WTC11 (cell line): ENCODE measurements around the gene CCR2. TPM values are rescaled to one million over a fixed set of nuclear protein-coding genes. Genes with fewer than 3 reads are reported as not detected.

Experiments
- ATAC-seq: fragments of 200-7000 bp; cut with Tn5 transposase; 2 replicates; pipeline ENCODE4 v1.10.0; 2021; ENCODE audit warnings: mild to moderate bottlenecking, moderate library complexity
- CTCF ChIA-PET: fragments of 300-600 bp; sonication (Branson Sonifier 250); formaldehyde crosslinking; loops from one replicate; lab custom pipeline; 2021; ENCODE audit warnings: antibody characterized with exemption; lab: Charles Lee
- POLR2A ChIA-PET: fragments of 350-600 bp; sonication (Branson Sonifier 250); formaldehyde crosslinking; loops from one replicate; lab custom pipeline; 2021; ENCODE audit warnings: antibody characterized with exemption; lab: Charles Lee
- DNase-seq: peaks from one replicate; pipeline ENCODE4 v3.0.0; 2021; ENCODE audit warnings: low spot score
- H3K27ac Mint-ChIP-seq: 2 replicates; pipeline ENCODE4 v1.8.0; 2021; ENCODE audit warnings: mixed read lengths
- H3K27me3 Mint-ChIP-seq: 2 replicates; pipeline ENCODE4 v1.8.0; 2021; ENCODE audit warnings: low read depth, mild to moderate bottlenecking, moderate library complexity, mixed read lengths
- H3K36me3 Mint-ChIP-seq: 2 replicates; pipeline ENCODE4 v1.8.0; 2021; ENCODE audit warnings: mixed read lengths
- H3K4me1 Mint-ChIP-seq: 2 replicates; pipeline ENCODE4 v1.8.0; 2022; ENCODE audit warnings: mixed read lengths
- H3K4me3 Mint-ChIP-seq: 2 replicates; pipeline ENCODE4 v1.8.0; 2021; ENCODE audit warnings: mild to moderate bottlenecking, moderate library complexity, mixed read lengths
- H3K9me3 Mint-ChIP-seq: 2 replicates; pipeline ENCODE4 v1.8.0; 2021; ENCODE audit warnings: mixed read lengths
- ETV6 ChIP-seq: sonication (generic); formaldehyde crosslinking; IDR thresholded peaks from 2 replicates; pipeline ENCODE4 v1.8.1; 2022; ENCODE audit warnings: mild to moderate bottlenecking, missing genetic modification reagents
- FOXJ3 ChIP-seq: sonication (generic); formaldehyde crosslinking; IDR thresholded peaks from 2 replicates; pipeline ENCODE4 v1.9.0; 2021; ENCODE audit warnings: missing genetic modification reagents, mild to moderate bottlenecking, borderline replicate concordance
- GABPB1 ChIP-seq: sonication (generic); formaldehyde crosslinking; IDR thresholded peaks from 2 replicates; pipeline ENCODE4 v1.8.1; 2023; ENCODE audit warnings: mild to moderate bottlenecking, missing genetic modification reagents
- GRHL2 ChIP-seq: fragments of 250-450 bp; sonication (Bioruptor Pico); IDR thresholded peaks from 2 replicates; pipeline ENCODE4 v1.8.0; 2022; ENCODE audit warnings: mild to moderate bottlenecking, moderate library complexity; ENCODE audit not compliant: insufficient replicate concordance, severe bottlenecking
- HMGA2 ChIP-seq: fragments of 250-450 bp; sonication (Bioruptor Pico); IDR thresholded peaks from 2 replicates; pipeline ENCODE4 v1.4.0; 2021; ENCODE audit warnings: mild to moderate bottlenecking, moderate library complexity
- PRRX2 ChIP-seq: fragments of 250-450 bp; sonication (Bioruptor Pico); IDR thresholded peaks from 2 replicates; pipeline ENCODE4 v1.8.0; 2021; ENCODE audit warnings: mild to moderate bottlenecking
- RORB ChIP-seq: fragments of 250-450 bp; sonication (Bioruptor Pico); IDR thresholded peaks from 2 replicates; pipeline ENCODE4 v1.9.0; 2021; ENCODE audit warnings: mild to moderate bottlenecking
- SOX15 ChIP-seq: fragments of 250-450 bp; sonication (Bioruptor Pico); IDR thresholded peaks from 2 replicates; pipeline ENCODE4 v1.9.0; 2021; ENCODE audit warnings: mild to moderate bottlenecking
- SP1 ChIP-seq: sonication (generic); formaldehyde crosslinking; conservative IDR thresholded peaks from 2 replicates; pipeline ENCODE4 v1.8.1; 2022; ENCODE audit warnings: missing genetic modification reagents
- ZNF138 ChIP-seq: sonication (generic); formaldehyde crosslinking; conservative IDR thresholded peaks from 2 replicates; pipeline ENCODE4 v1.8.1; 2022; ENCODE audit warnings: mild to moderate bottlenecking, moderate library complexity, missing genetic modification reagents
- ZNF423 ChIP-seq: fragments of 250-450 bp; sonication (Bioruptor Pico); IDR thresholded peaks from 2 replicates; pipeline ENCODE4 v2.1.2; 2022; ENCODE audit warnings: mild to moderate bottlenecking, moderate library complexity
- total RNA-seq: library from RNA; stranded (reverse); gene quantifications from 3 replicates; pipeline ENCODE4 v1.2.3, GENCODE V29; 2021
- TF ChIP-seq, protein P1 (sequence below): sonication (generic); formaldehyde crosslinking; IDR thresholded peaks from 2 replicates; pipeline ENCODE4 v1.8.1; 2022; ENCODE audit warnings: low read depth, missing genetic modification reagents, borderline replicate concordance
- TF ChIP-seq, protein P2 (sequence below): sonication (generic); formaldehyde crosslinking; IDR thresholded peaks from 2 replicates; pipeline ENCODE4 v1.8.0; 2023; ENCODE audit warnings: missing genetic modification reagents
- TF ChIP-seq, protein P3 (sequence below): sonication (generic); formaldehyde crosslinking; conservative IDR thresholded peaks from 2 replicates; pipeline ENCODE4 v1.8.1; 2022; ENCODE audit warnings: mild to moderate bottlenecking, missing genetic modification reagents
- TF ChIP-seq, protein P4 (sequence below): fragments of 250-450 bp; sonication (Bioruptor Pico); IDR thresholded peaks from 2 replicates; pipeline ENCODE4 v1.8.0; 2021; ENCODE audit warnings: mild to moderate bottlenecking
- TF ChIP-seq, protein P5 (sequence below): sonication (generic); formaldehyde crosslinking; IDR thresholded peaks from 2 replicates; pipeline ENCODE4 v1.8.1; 2023; ENCODE audit warnings: mild to moderate bottlenecking, missing genetic modification reagents

Gene CCR2
- total RNA-seq, 1 experiment from 2014 or later: not detected

DNA sequence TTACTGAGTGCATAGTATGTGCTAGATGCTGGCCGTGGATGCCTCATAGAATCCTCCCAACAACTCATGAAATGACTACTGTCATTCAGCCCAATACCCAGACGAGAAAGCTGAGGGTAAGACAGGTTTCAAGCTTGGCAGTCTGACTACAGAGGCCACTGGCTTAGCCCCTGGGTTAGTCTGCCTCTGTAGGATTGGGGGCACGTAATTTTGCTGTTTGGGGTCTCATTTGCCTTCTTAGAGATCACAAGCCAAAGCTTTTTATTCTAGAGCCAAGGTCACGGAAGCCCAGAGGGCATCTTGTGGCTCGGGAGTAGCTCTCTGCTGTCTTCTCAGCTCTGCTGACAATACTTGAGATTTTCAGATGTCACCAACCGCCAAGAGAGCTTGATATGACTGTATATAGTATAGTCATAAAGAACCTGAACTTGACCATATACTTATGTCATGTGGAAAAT lies 15.8 kb downstream of the CCR2 start (continued):
- TF ChIP-seq, protein P1, sequence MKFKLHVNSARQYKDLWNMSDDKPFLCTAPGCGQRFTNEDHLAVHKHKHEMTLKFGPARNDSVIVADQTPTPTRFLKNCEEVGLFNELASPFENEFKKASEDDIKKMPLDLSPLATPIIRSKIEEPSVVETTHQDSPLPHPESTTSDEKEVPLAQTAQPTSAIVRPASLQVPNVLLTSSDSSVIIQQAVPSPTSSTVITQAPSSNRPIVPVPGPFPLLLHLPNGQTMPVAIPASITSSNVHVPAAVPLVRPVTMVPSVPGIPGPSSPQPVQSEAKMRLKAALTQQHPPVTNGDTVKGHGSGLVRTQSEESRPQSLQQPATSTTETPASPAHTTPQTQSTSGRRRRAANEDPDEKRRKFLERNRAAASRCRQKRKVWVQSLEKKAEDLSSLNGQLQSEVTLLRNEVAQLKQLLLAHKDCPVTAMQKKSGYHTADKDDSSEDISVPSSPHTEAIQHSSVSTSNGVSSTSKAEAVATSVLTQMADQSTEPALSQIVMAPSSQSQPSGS (CRISPR knock-in tag): no peak
- no peak for TF ChIP-seq RORB (CRISPR knock-in tag)
- TF ChIP-seq, protein P2, sequence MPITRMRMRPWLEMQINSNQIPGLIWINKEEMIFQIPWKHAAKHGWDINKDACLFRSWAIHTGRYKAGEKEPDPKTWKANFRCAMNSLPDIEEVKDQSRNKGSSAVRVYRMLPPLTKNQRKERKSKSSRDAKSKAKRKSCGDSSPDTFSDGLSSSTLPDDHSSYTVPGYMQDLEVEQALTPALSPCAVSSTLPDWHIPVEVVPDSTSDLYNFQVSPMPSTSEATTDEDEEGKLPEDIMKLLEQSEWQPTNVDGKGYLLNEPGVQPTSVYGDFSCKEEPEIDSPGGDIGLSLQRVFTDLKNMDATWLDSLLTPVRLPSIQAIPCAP (CRISPR knock-in tag): no peak
- TF ChIP-seq, protein P3, sequence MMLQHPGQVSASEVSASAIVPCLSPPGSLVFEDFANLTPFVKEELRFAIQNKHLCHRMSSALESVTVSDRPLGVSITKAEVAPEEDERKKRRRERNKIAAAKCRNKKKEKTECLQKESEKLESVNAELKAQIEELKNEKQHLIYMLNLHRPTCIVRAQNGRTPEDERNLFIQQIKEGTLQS: no peak
- no peak for TF ChIP-seq ZNF138
- TF ChIP-seq SP1: no peak
- TF ChIP-seq, protein P4, sequence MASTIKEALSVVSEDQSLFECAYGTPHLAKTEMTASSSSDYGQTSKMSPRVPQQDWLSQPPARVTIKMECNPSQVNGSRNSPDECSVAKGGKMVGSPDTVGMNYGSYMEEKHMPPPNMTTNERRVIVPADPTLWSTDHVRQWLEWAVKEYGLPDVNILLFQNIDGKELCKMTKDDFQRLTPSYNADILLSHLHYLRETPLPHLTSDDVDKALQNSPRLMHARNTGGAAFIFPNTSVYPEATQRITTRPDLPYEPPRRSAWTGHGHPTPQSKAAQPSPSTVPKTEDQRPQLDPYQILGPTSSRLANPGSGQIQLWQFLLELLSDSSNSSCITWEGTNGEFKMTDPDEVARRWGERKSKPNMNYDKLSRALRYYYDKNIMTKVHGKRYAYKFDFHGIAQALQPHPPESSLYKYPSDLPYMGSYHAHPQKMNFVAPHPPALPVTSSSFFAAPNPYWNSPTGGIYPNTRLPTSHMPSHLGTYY (CRISPR knock-in tag): no peak
- TF ChIP-seq HMGA2 (CRISPR knock-in tag): no peak

DNA sequence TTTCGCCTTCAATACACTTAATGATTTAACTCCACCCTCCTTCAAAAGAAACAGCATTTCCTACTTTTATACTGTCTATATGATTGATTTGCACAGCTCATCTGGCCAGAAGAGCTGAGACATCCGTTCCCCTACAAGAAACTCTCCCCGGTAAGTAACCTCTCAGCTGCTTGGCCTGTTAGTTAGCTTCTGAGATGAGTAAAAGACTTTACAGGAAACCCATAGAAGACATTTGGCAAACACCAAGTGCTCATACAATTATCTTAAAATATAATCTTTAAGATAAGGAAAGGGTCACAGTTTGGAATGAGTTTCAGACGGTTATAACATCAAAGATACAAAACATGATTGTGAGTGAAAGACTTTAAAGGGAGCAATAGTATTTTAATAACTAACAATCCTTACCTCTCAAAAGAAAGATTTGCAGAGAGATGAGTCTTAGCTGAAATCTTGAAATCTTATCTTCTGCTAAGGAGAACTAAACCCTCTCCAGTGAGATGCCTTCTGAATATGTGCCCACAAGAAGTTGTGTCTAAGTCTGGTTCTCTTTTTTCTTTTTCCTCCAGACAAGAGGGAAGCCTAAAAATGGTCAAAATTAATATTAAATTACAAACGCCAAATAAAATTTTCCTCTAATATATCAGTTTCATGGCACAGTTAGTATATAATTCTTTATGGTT lies 17.1 kb downstream of the CCR2 start, which contains the start of gene CCR5:
CCR5 (plus strand) TSS at position 108 of the 680 bp plus-strand sequence. CDS start 1,957 bp downstream, outside the sequence.
- Mint-ChIP-seq H3K4me3 (no peak within 1 kb of the TSS), H3K4me1 (peaks cover 13% of the 10 kb centered on the region), H3K36me3 (no peaks in the 10 kb centered on the region), H3K27me3 (peaks cover 10% of the 10 kb centered on the region), H3K9me3 (no peaks in the 10 kb centered on the region), H3K27ac (no peak within 1 kb of the TSS)
- TF ChIP-seq GABPB1 (CRISPR knock-in tag) (no peak), ETV6 (no peak), PRRX2 (CRISPR knock-in tag) (no peak), FOXJ3 (CRISPR knock-in tag) (no peak), RORB (CRISPR knock-in tag) (no peak), ZNF423 (CRISPR knock-in tag) (no peak), SOX15 (CRISPR knock-in tag) (no peak)
- TF ChIP-seq, protein P5, sequence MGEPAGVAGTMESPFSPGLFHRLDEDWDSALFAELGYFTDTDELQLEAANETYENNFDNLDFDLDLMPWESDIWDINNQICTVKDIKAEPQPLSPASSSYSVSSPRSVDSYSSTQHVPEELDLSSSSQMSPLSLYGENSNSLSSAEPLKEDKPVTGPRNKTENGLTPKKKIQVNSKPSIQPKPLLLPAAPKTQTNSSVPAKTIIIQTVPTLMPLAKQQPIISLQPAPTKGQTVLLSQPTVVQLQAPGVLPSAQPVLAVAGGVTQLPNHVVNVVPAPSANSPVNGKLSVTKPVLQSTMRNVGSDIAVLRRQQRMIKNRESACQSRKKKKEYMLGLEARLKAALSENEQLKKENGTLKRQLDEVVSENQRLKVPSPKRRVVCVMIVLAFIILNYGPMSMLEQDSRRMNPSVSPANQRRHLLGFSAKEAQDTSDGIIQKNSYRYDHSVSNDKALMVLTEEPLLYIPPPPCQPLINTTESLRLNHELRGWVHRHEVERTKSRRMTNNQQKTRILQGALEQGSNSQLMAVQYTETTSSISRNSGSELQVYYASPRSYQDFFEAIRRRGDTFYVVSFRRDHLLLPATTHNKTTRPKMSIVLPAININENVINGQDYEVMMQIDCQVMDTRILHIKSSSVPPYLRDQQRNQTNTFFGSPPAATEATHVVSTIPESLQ (CRISPR knock-in tag): no peak
- ChIA-PET POLR2A (no interaction called here), CTCF (interaction anchor here (0.7 to 5.5 kb wide), 8 partner anchors 18 to 163 kb away, joined by 3 to 68 read pairs (median 3); partner anchors contain the start of gene CCR1)
- ATAC-seq: no peak
- no peak for DNase-seq

DNA sequence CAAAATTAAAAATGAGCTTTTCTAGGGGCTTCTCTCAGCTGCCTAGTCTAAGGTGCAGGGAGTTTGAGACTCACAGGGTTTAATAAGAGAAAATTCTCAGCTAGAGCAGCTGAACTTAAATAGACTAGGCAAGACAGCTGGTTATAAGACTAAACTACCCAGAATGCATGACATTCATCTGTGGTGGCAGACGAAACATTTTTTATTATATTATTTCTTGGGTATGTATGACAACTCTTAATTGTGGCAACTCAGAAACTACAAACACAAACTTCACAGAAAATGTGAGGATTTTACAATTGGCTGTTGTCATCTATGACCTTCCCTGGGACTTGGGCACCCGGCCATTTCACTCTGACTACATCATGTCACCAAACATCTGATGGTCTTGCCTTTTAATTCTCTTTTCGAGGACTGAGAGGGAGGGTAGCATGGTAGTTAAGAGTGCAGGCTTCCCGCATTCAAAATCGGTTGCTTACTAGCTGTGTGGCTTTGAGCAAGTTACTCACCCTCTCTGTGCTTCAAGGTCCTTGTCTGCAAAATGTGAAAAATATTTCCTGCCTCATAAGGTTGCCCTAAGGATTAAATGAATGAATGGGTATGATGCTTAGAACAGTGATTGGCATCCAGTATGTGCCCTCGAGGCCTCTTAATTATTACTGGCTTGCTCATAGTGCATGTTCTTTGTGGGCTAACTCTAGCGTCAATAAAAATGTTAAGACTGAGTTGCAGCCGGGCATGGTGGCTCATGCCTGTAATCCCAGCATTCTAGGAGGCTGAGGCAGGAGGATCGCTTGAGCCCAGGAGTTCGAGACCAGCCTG lies 17.8 kb downstream of the CCR2 start:
- Mint-ChIP-seq H3K9me3 (no peaks in the 10 kb centered on the region), H3K27me3 (peaks cover 9% of the 10 kb centered on the region), H3K4me3 (no peak overlapping the region), H3K27ac (no peak overlapping the region), H3K36me3 (no peaks in the 10 kb centered on the region), H3K4me1 (peaks cover 13% of the 10 kb centered on the region)
- no peak for DNase-seq
- POLR2A ChIA-PET: interaction anchor here (0.8 kb wide), 1 partner anchor 8 kb away, joined by 3 read pairs; no protein-coding TSS in a partner anchor
- TF ChIP-seq GRHL2 (CRISPR knock-in tag): no peak
- CTCF ChIA-PET: interaction anchor here (0.7 to 5.5 kb wide), 15 partner anchors 10 to 292 kb away, joined by 3 to 68 read pairs (median 4); partner anchors contain the start of genes CCR1 and CCR2
- ATAC-seq: no peak
